Measurements from ENCODE around the gene TMEM132C. TPM values are rescaled to one million over a fixed set of nuclear protein-coding genes. Genes with fewer than 3 reads are reported as not detected.

TMEM132C gene
- total RNA-seq, 2 experiments from 2014 or later = not detected

DNA sequence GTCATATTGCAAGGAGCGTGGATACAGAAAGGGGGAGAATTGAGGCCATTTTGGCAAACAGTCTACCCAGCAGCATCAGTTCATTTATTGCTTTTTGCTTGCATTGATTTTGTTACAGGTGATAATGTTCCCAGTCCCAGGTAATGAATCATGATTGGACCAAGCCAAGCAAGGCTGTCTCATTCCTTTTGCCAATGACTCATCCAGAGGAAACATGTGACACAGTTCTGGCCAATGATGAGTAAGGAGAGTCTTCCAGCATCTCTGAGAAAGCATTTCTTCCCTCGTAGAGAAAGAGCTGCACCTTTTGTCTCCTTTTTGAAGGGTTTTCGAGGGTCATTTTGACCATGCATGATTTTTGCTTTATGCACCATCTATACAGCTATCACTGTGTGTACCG is 488.6 kb downstream of the TMEM132C start:
- ATAC-seq (ENCODE audit: low read depth) (no peak), DNase-seq (no peak)
- Mint-ChIP-seq H3K4me1 (no peaks in the 10 kb centered on the region), H3K36me3 (no peaks in the 10 kb centered on the region), H3K27ac (no peak overlapping the region), H3K4me3 (no peak overlapping the region), H3K9me3 (no peaks in the 10 kb centered on the region), H3K27me3 (no peaks in the 10 kb centered on the region)
- POLR2A ChIA-PET = no interaction called here

Small RNAs within 50 kb of the gene (microRNA-seq; reads per million reads assigned to microRNA genes)
- not detected for gene MIR3612
- gene MIR4419B = not detected
